Keratinocyte (primary cell): ENCODE measurements around the gene SERTAD4. TPM values are rescaled to one million over a fixed set of nuclear protein-coding genes. Genes with fewer than 3 reads are reported as not detected.

Experiments used
- DNase-seq: peaks from one replicate; pipeline ENCODE4 v3.0.0-alpha.2; 2011; ENCODE audit warnings: low read depth, missing footprints, low spot score
- FAIRE-seq: peaks from 2 replicates; lab custom pipeline; 2011; peaks lifted over from hg19 to GRCh38; lab: Jason Lieb, UNC
- H2AFZ ChIP-seq: 2 replicates; pipeline ENCODE4 v1.6.0; 2012; ENCODE audit warnings: low read length, control low read depth, inconsistent platforms; ENCODE audit not compliant: control insufficient read depth
- H3K27ac ChIP-seq: 2 replicates; pipeline ENCODE4 v1.5.1; 2011; ENCODE audit warnings: low read length; ENCODE audit not compliant: control insufficient read depth, insufficient read depth
- H3K27me3 ChIP-seq: 3 replicates; pipeline ENCODE4 v1.6.0; 2011; ENCODE audit warnings: low read length; ENCODE audit not compliant: control insufficient read depth, insufficient read depth; ENCODE audit errors: extremely low read depth
- H3K36me3 ChIP-seq, 2 experiments: 2 replicates in 1 of 2; 3 replicates in 1 of 2; pipeline ENCODE4 v1.5.1; 2011; ENCODE audit warnings: low read length in 2 of 2, mild to moderate bottlenecking in 1 of 2; ENCODE audit not compliant: control insufficient read depth in 2 of 2, insufficient read depth in 2 of 2; ENCODE audit errors: extremely low read depth in 1 of 2
- H3K4me1 ChIP-seq: 3 replicates; pipeline ENCODE4 v1.5.1; 2011; ENCODE audit warnings: low read length; ENCODE audit not compliant: control insufficient read depth, insufficient read depth; ENCODE audit errors: extremely low read depth
- H3K4me2 ChIP-seq: 3 replicates; pipeline ENCODE4 v1.6.0; 2011; ENCODE audit warnings: low read depth, low read length; ENCODE audit not compliant: control insufficient read depth, insufficient read depth; ENCODE audit errors: extremely low read depth
- H3K4me3 ChIP-seq, 3 experiments: fragments of 200-600 bp in 1 of 3; sonication (generic) in 1 of 3; 2 replicates in 2 of 3; 3 replicates in 1 of 3; pipeline ENCODE4 v1.5.1; 2011 to 2016; ENCODE audit warnings: low read length in 3 of 3, mild to moderate bottlenecking in 3 of 3, control low read depth in 2 of 3, inconsistent platforms in 1 of 3, low read depth in 1 of 3, mixed read lengths in 1 of 3, mixed run types in 1 of 3, moderate library complexity in 1 of 3; ENCODE audit not compliant: control insufficient read depth in 2 of 3, insufficient read depth in 2 of 3; ENCODE audit errors: extremely low read depth in 1 of 3
- H3K79me2 ChIP-seq: 2 replicates; pipeline ENCODE4 v1.6.0; 2012; ENCODE audit warnings: low read length; ENCODE audit not compliant: control insufficient read depth, insufficient read depth
- H3K9ac ChIP-seq: 3 replicates; pipeline ENCODE4 v1.6.0; 2011; ENCODE audit warnings: low read length; ENCODE audit not compliant: control insufficient read depth, insufficient read depth; ENCODE audit errors: extremely low read depth
- H3K9me1 ChIP-seq: 3 replicates; pipeline ENCODE4 v1.6.0; 2011; ENCODE audit warnings: low read length; ENCODE audit not compliant: control insufficient read depth, insufficient read depth; ENCODE audit errors: extremely low read depth
- H3K9me3 ChIP-seq: 2 replicates; pipeline ENCODE4 v1.5.1; 2012; ENCODE audit warnings: low read depth, low read length; ENCODE audit not compliant: control insufficient read depth
- H4K20me1 ChIP-seq: 3 replicates; pipeline ENCODE4 v1.6.0; 2011; ENCODE audit warnings: low read length; ENCODE audit not compliant: control insufficient read depth, insufficient read depth; ENCODE audit errors: extremely low read depth
- EZH2 ChIP-seq: IDR thresholded peaks from one replicate; pipeline ENCODE4 v1.6.1; 2012; ENCODE audit warnings: inconsistent platforms, mild to moderate bottlenecking, low read length, moderate library complexity
- dilution Hi-C: fragments of 300-500 bp; cut with MboI; formaldehyde crosslinking; loops from one replicate; pipeline ENCODE4 v1.7.0; 2020; ENCODE audit warnings: low sequenced_read_pairs; ENCODE audit not compliant: extremely low pct_ligation_motif_present
- polyA plus RNA-seq, 5 experiments: library from polyadenylated mRNA; depleted of rRNA in 3 of 5; stranded (reverse) in 3 of 5; stranded (forward) in 1 of 5; unstranded in 1 of 5; fragments of >200 nt; gene quantifications; 1 replicate in 1 of 5; 2 replicates in 3 of 5; 3 replicates in 1 of 5; pipeline versions ENCODE4 v1.2.1 to v1.2.3, GENCODE V29; 2011 to 2012; ENCODE audit warnings: missing spikeins in 2 of 5, low read depth in 1 of 5, low replicate concordance in 1 of 5
- TF ChIP-seq, protein P1 (sequence below), 3 experiments: IDR thresholded peaks in 1 of 3; conservative IDR thresholded peaks in 1 of 3; optimal IDR thresholded peaks in 1 of 3; 2 replicates in 2 of 3; 3 replicates in 1 of 3; pipeline versions ENCODE3 to v1.5.1; 2011; ENCODE audit warnings: low read length in 3 of 3, mild to moderate bottlenecking in 3 of 3, moderate library complexity in 2 of 3, control low read depth in 1 of 3, inconsistent platforms in 1 of 3; ENCODE audit not compliant: insufficient read depth in 2 of 3; ENCODE audit errors: extremely low read depth in 1 of 3

Gene SERTAD4
- polyA plus RNA-seq, 1 donor (not counting 4 experiments of a cell fraction or from before 2014, with no cell fraction given): 3.4 TPM

GRCh38 chr1:210289248-210289647 lies 56.7 kb downstream of the SERTAD4 start:
- dilution Hi-C loops: no loop called here
- FAIRE-seq (no peak), DNase-seq (no peak)
- Histone ChIP-seq H3K36me3 (no peaks in the 10 kb centered on the region), H3K27ac (no peak overlapping the region), H4K20me1 (no peaks in the 10 kb centered on the region), H3K79me2 (no peaks in the 10 kb centered on the region), H3K9me1 (no peaks in the 10 kb centered on the region), H3K4me1 (peaks cover 11% of the 10 kb centered on the region), H2AFZ (no peak overlapping the region), H3K4me2 (no peak overlapping the region), H3K27me3 (peaks cover 11% of the 10 kb centered on the region), H3K9me3 (no peaks in the 10 kb centered on the region), H3K4me3 (no peak overlapping the region), H3K9ac (no peak overlapping the region)
- TF ChIP-seq, protein P1, sequence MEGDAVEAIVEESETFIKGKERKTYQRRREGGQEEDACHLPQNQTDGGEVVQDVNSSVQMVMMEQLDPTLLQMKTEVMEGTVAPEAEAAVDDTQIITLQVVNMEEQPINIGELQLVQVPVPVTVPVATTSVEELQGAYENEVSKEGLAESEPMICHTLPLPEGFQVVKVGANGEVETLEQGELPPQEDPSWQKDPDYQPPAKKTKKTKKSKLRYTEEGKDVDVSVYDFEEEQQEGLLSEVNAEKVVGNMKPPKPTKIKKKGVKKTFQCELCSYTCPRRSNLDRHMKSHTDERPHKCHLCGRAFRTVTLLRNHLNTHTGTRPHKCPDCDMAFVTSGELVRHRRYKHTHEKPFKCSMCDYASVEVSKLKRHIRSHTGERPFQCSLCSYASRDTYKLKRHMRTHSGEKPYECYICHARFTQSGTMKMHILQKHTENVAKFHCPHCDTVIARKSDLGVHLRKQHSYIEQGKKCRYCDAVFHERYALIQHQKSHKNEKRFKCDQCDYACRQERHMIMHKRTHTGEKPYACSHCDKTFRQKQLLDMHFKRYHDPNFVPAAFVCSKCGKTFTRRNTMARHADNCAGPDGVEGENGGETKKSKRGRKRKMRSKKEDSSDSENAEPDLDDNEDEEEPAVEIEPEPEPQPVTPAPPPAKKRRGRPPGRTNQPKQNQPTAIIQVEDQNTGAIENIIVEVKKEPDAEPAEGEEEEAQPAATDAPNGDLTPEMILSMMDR (optimal IDR thresholded peaks at IDR 0.05 in 1 of 3, IDR thresholded peaks at IDR 0.05 in 1 of 3, conservative IDR thresholded peaks at IDR 0.05 in 1 of 3; ENCODE audit: extremely low read depth in 1 of 3, insufficient read depth in 2 of 3, low read length in 3 of 3): no peak
- TF ChIP-seq EZH2: no peak

DNA sequence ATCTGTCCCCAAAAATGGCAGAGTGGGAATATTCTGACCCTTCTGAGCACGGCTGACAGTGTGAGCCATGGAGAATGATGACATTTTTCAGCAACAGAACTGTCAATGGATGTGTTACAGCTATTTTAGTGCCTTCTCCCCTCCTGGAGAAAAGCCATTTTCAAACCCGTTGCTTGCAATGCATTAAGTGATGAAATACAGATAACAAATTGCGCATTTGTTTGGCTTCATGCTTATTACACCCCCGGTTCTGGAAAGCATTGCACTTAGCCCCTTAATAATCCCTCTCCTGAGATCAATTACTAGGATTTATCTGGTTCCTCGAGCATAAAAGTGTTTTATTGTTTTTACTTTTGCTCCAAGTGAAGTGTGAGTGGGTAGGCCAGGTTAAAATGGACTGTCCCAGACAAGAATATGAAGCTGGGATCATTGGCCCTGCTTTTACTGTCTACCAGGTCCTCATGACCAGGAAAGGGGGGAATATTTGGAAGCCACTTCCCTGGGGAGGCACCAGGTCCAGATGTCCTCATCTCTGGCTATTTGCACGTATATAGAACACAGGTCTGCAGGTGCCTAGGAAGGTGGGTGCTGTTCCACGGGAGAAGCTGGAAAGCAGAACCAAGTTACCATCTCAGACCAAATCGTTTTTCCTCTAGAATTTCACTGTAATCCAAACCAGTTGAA lies 58.6 kb downstream of the SERTAD4 start:
- Histone ChIP-seq H3K9ac (no peak overlapping the region), H4K20me1 (no peaks in the 10 kb centered on the region), H3K79me2 (no peaks in the 10 kb centered on the region), H3K9me3 (no peaks in the 10 kb centered on the region), H3K27me3 (peaks cover 11% of the 10 kb centered on the region), H3K4me1 (peaks cover 15% of the 10 kb centered on the region), H2AFZ (no peak overlapping the region), H3K4me3 (no peak overlapping the region), H3K4me2 (no peak overlapping the region), H3K9me1 (no peaks in the 10 kb centered on the region), H3K27ac (no peak overlapping the region), H3K36me3 (no peaks in the 10 kb centered on the region)
- DNase-seq (no peak), FAIRE-seq (no peak)
- dilution Hi-C loops: no loop called here
- no peak for TF ChIP-seq EZH2
- TF ChIP-seq, protein P1 (optimal IDR thresholded peaks at IDR 0.05 in 1 of 3, IDR thresholded peaks at IDR 0.05 in 1 of 3, conservative IDR thresholded peaks at IDR 0.05 in 1 of 3; ENCODE audit: extremely low read depth in 1 of 3, insufficient read depth in 2 of 3, low read length in 3 of 3): no peak
